HG03025 (cell line): ENCODE data around the gene LGR4.

Source experiments
- ATAC-seq: cut with Tn5 transposase; IDR thresholded peaks from one replicate; pipeline ENCODE4 v1.9.1; 2021; ENCODE audit warnings: mild to moderate bottlenecking, moderate library complexity; ENCODE audit not compliant: unreplicated experiment, low FRiP score

The LGR4 gene

GRCh38 chr11:27489092-27489491 is 16.5 kb upstream of the LGR4 start:
- ATAC-seq, result no peak

- no peak for ATAC-seq
Observed at GRCh38 chr11:27487706-27488105, 15.1 kb upstream of the LGR4 start.

DNA sequence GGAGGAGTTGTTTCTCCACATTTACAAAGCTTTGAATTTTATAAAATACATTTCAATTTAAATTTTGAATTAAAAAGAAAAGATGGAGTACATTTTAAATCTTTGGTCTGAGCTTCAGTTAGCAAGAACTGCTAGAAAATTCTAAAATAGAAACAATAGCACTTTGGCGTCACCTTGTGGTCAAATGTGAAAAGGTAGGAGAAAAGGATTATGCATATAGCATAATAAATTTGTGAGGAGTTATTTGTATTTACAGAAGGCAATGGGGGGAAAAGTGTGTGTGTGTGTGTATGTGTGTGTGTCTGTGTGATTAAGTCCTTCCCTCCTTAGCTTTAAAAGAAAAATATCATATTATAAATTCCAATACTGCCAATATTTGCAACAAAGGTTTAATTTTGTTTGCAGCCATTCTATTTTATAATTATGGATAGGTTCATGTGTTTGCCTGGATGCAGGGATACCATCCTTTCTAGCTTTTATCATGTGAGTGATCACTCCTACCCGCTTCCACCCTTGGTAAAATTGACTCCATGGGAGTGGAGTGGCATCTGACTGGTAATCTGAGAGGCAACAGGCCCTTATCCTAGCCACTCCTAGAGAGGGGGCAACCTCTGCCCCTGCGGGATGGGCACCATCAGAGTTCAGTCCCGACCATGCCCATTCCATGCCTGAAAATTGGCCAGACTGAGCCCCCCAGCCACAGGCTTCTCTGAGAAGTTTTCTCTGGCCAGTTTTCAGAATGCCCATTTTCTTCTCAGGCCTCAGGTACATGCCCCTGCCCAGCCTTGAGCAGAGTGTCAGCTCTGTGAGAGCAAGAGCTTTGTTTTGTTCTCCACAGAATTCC is 13.6 kb upstream of the LGR4 start:
- no peak for ATAC-seq

GRCh38 chr11:27482793-27483192 is 10.2 kb upstream of the LGR4 start:
- ATAC-seq, result no peak

- no peak for ATAC-seq
Observed at GRCh38 chr11:27481992-27482391, 9.4 kb upstream of the LGR4 start.

DNA sequence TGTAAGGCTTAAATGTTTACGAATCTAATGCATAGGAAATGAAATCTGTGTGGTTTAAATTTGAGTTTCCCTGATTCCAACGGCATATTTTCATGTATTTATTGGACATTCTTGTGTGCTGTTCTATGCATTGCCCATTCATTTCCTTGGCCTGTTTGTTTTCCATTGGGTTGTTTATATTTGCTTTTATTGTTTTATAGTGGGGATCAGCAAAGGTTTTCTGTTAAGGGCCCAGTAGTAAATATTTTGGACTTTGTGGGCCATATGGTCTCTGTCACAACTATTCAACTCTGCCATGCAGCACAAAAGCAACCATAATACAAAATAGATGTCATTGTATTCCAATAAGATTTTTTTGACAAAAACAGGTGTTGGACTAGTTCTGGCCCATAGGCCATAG is 5.2 kb upstream of the LGR4 start:
- ATAC-seq, result no peak

DNA sequence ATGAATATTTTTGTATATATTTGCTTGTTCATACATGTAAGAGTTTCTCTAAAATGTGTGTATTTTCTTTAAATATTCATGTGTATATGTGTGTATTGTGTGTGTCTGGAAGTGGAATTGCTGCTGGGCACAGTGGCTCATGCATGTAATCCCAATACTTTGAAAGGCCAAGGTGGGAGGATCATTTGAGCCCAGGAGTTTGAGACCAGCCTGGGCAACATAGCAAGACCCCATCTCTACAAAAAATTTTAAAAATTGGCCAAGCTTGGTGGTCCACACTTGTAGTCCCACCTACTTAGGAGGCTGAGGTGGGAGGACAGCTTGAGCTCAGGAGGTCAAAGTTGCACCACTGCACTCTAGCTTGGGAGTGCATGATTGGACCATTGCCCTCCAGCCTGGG is 4.7 kb upstream of the LGR4 start:
- ATAC-seq, result no peak

GRCh38 chr11:27475622-27476021 is 3.0 kb upstream of the LGR4 start:
- no peak for ATAC-seq

DNA sequence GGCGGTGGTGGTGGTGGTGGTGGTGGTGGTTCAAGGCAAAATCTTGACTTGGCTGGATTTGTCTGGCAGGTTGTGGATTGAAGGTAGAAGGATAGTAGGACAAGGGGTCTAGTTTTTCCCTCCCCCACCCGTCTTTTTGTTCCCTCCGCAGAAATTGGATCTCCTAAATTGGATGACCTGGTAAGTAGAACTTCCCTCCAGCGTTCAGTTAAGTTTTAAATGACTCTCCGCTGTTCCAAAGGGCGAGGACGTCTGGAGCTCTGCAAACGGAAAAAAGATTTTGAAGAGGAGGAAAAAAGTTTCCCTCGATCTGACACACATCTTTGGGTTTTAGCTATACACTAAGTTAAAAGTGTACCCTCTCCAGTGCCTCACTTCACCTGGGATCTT is 422 bp upstream of the LGR4 start:
- ATAC-seq, result no peak

DNA sequence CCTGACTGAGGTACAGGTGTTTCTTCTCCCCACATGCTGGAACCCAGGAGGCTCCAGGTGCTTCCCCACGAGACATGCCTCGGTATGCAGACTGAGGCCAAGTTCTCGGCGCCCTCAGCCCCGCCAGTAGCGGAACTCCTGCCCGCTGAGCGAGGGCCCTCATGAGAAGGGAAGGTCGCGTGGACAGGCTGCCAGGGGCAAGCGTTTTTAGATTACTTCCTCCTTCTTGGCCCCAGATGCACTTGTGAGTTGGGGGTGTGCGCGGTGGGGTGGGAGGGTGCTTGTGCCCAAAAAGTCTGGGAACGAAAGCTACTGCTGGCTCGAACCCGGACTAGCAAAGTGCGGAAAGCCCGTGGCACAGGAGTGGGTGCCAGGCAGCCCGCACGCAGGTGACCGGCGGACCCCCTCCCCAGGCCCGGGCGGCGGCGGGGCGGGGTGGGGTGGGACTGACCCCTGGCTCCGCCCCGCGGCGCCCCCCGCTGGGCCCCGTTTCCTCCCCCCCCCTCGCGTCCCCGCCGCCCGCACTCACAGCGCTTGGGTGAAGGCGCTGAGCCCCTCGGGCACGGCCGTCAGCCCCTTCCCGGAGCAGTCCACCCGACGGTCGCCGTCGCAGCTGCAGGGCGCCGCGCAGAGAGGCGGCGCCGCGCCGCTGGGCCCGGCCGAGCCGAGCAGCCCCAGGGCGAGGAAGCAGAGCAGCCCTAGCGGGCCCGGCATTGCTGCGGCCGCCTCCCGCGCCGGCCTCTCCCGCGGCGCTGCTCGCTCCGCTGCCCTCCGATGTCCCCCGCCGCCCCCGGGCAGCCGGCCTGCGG is 797 bp downstream of the LGR4 start:
- peak; percentile 44 for ATAC-seq

DNA sequence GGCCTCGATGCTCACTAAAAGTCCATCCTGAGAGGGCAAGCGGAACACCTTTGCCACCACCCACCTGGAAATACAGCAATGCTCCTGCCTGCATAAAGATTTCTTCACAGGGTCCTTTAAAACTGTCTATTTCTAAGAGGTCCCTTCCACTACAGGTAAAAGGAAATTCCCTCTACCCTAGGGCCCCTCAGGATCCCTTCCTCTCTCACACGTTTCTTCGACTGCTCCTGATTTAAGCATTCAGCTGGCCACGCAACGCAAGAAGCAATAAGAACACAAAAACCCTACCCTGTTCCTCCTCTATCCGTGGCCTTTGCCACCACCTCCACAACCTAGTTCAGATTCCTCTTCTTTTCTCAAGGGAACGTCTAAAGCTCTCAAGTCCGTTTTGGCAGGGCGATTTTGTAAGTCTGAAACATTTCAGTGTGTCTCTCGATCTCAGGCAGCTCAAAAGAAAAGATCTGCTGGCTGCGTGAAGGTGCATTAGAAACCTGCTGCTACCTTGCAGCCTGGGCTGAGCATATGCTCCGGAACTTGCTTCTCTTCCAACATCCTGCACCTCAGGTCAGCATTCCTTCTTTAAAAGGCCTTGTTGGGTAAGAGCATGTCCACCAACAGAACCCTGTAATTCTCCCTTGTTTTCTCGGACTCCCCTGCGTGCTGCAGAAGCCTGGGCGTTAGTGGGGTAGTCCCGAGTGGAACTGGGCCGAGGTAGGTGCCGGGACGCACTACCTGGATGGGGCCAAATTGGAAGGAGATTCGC is 1.6 kb downstream of the LGR4 start:
- ATAC-seq, result no peak

GRCh38 chr11:27470166-27470565 is 2.4 kb downstream of the LGR4 start:
- no peak for ATAC-seq

GRCh38 chr11:27468995-27469695 is 3.4 kb downstream of the LGR4 start:
- ATAC-seq, result no peak

DNA sequence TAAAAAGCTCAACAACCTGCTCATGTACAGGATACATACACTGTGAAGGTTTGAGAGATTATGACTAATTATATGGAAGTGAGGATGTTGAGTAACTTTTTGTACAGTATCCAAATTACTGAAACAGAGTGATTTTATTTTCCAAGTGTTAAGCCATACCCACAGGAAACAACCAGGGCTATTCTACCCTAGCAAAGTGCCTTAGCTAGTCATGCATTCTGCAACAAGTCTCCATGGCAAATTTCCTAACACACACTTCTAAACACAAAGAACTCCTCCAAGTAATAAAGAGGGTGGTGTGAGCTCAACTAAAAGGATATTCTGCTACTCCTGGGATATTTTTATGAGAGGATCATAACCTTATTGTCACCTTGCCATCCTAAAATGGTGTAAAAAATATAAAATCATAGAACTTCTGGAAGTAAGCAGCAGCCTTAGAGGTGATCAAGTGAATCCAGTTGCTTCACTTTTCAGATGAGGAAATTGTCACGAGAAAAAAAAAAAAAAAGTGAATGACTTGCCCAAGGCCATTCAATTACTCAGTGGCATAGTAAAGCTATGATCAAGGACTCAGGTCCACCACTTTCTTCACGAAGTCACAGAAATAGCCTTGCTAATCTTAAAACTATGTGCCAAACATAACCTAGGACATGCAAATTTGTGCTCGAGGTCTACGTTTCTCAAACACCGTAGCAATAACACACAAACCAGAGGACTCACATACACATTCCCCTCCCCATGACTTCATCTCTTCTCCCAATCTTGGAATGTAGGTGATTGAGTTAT is 4.2 kb downstream of the LGR4 start:
- ATAC-seq, result no peak

DNA sequence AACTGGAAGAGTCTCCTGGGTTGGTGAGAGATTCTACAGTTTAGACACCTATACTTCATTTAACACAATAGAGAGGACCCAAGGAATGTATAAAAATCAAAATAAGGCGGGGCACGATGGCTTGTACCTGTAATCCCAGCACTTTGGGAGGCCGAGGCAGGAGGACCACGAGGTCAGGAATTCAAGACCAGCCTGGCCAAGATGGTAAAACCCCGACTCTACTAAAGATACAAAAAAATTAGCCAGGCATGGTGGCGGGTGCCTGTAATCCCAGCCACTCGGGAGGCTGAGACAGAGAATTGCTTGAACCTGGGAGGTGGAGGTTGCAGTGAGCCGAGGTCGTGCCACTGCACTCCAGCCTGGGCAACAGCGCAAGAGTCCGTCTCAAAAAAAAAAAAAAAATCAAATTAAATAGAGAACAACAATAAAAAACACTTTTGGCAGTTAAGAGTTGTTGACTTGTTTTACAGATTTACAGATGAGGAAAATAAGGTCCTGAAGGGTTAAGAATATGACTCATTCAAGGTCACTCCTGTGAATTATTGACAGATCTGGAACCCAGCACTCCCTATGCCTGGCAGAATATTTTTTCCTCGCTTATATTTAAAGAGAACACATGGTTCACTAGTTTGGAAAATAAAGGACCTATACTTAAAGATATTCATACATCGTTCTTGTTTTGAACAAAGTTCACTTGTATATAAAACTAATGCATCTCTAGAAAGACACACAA is 5.2 kb downstream of the LGR4 start:
- no peak for ATAC-seq

DNA sequence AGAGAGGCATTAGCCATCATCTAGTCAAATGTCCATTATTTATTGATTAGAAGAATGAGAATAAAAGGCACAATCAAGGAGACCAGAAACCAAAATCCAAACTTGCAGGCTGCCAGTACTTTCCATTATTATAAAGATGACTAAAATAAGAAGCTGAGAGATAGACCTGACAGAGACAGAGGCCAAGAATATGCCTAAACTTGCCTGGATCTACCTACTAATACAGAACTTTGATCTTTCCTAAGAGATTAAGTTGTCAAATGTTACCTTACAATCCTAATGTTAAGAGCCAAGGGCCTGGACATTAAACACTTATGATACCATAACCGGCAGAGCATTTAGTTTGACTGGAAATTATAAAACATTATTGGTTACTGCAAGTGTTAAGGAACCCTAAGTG is 6.2 kb downstream of the LGR4 start:
- ATAC-seq, result no peak

GRCh38 chr11:27465629-27466028 is 7.0 kb downstream of the LGR4 start:
- ATAC-seq, result no peak

GRCh38 chr11:27464909-27465308 is 7.7 kb downstream of the LGR4 start:
- ATAC-seq, result no peak

- ATAC-seq, result no peak
Observed at GRCh38 chr11:27464289-27464696, 8.3 kb downstream of the LGR4 start.
